BLaER1 treated with 17β-estradiol and CSF1 and Interleukin-3, amounts not matched to agents 10 nM and 100 nM (cell line): Measurements from ENCODE around the gene PATJ.

Source experiments
- H3K27ac ChIP-seq, 11 experiments: shearing (Covaris generic); formaldehyde crosslinking; 2 replicates each; pipeline ENCODE4 v1.8.1; 2022
- H3K27me3 ChIP-seq, 11 experiments: shearing (Covaris generic); formaldehyde crosslinking; 2 replicates each; pipeline ENCODE4 v1.8.1; 2022
- H3K36me3 ChIP-seq, 11 experiments: shearing (Covaris generic); formaldehyde crosslinking; 2 replicates each; pipeline ENCODE4 v1.8.1; 2022
- H3K4me1 ChIP-seq, 10 experiments: shearing (Covaris generic); formaldehyde crosslinking; 2 replicates each; pipeline ENCODE4 v1.8.1; 2022
- H3K4me2 ChIP-seq, 11 experiments: shearing (Covaris generic); formaldehyde crosslinking; 2 replicates each; pipeline ENCODE4 v1.8.1; 2022
- H3K4me3 ChIP-seq, 10 experiments: shearing (Covaris generic); formaldehyde crosslinking; 2 replicates each; pipeline ENCODE4 v1.8.1; 2022
- H3K9ac ChIP-seq, 11 experiments: shearing (Covaris generic); formaldehyde crosslinking; 2 replicates each; pipeline ENCODE4 v1.8.1; 2022
- H3K9me3 ChIP-seq, 11 experiments: shearing (Covaris generic); formaldehyde crosslinking; replicated peaks in 1 of 11; 2 replicates each; pipeline ENCODE4 v1.8.1; 2022
- H4K20me1 ChIP-seq, 11 experiments: shearing (Covaris generic); formaldehyde crosslinking; 2 replicates each; pipeline ENCODE4 v1.8.1; 2022
- Cebpa-rat ChIP-seq, 11 experiments: shearing (Covaris generic); IDR thresholded peaks; 2 replicates each; pipeline ENCODE4 v1.8.1; 2022

Gene PATJ

GRCh38 chr1:62117018-62117750 is 374.9 kb downstream of the PATJ start:
- H3K9me3 ChIP-seq, result no peaks in the 10 kb centered on the region
- H3K36me3 ChIP-seq, result no peaks in the 10 kb centered on the region
- H3K4me1 ChIP-seq, result peaks cover 0 to 8% (median 0%) of the 10 kb centered on the region in 10 experiments; a peak in 2 of 20 replicates
- no peak overlapping the region for H3K9ac ChIP-seq
- H3K27ac ChIP-seq, result no peak overlapping the region
- H3K4me2 ChIP-seq, result no peak overlapping the region
- H4K20me1 ChIP-seq, result no peaks in the 10 kb centered on the region
- TF ChIP-seq Cebpa-rat (IDR thresholded peaks at IDR 0.05), result no peak
- H3K4me3 ChIP-seq, result no peak overlapping the region
- no peaks in the 10 kb centered on the region for H3K27me3 ChIP-seq

- Histone ChIP-seq H3K4me3 (no peak overlapping the region), H3K4me2 (no peak overlapping the region), H3K36me3 (no peaks in the 10 kb centered on the region), H4K20me1 (no peaks in the 10 kb centered on the region), H3K9ac (no peak overlapping the region), H3K27me3 (no peaks in the 10 kb centered on the region), H3K9me3 (no peaks in the 10 kb centered on the region), H3K27ac (no peak overlapping the region), H3K4me1 (no peaks in the 10 kb centered on the region)
- no peak for TF ChIP-seq Cebpa-rat (IDR thresholded peaks at IDR 0.05)
Measured at GRCh38 chr1:62126579-62127290, 384.5 kb downstream of the PATJ start.

GRCh38 chr1:62128745-62129144 is 386.5 kb downstream of the PATJ start:
- no peak for TF ChIP-seq Cebpa-rat (IDR thresholded peaks at IDR 0.05)

GRCh38 chr1:62131093-62131725 is 388.9 kb downstream of the PATJ start:
- Histone ChIP-seq H4K20me1 (no peaks in the 10 kb centered on the region), H3K4me2 (no peak overlapping the region), H3K9ac (no peak overlapping the region), H3K27me3 (no peaks in the 10 kb centered on the region), H3K9me3 (no peaks in the 10 kb centered on the region), H3K4me1 (no peaks in the 10 kb centered on the region), H3K36me3 (no peaks in the 10 kb centered on the region), H3K27ac (no peak overlapping the region), H3K4me3 (no peak overlapping the region)
- TF ChIP-seq Cebpa-rat (IDR thresholded peaks at IDR 0.05), result no peak

More at GRCh38 chr1:62128745-62129144, 386.5 kb downstream of the PATJ start:
- Histone ChIP-seq H3K4me1 (no peaks in the 10 kb centered on the region), H3K9me3 (no peaks in the 10 kb centered on the region), H3K27me3 (no peaks in the 10 kb centered on the region), H3K27ac (no peak overlapping the region), H3K4me2 (no peak overlapping the region), H3K4me3 (no peak overlapping the region), H3K9ac (no peak overlapping the region), H4K20me1 (no peaks in the 10 kb centered on the region), H3K36me3 (no peaks in the 10 kb centered on the region)

- Histone ChIP-seq H3K9ac (no peak overlapping the region), H3K27ac (no peak overlapping the region), H3K27me3 (no peaks in the 10 kb centered on the region), H4K20me1 (no peaks in the 10 kb centered on the region), H3K4me2 (no peak overlapping the region), H3K4me3 (no peak overlapping the region), H3K9me3 (no peaks in the 10 kb centered on the region), H3K36me3 (no peaks in the 10 kb centered on the region), H3K4me1 (peaks cover 0 to 4% (median 0%) of the 10 kb centered on the region in 10 experiments; a peak in 1 of 20 replicates)
- TF ChIP-seq Cebpa-rat (IDR thresholded peaks at IDR 0.05), result no peak
Measured at GRCh38 chr1:62138029-62138428, 395.7 kb downstream of the PATJ start.

- Histone ChIP-seq H3K4me1 (peaks cover 0 to 5% (median 0%) of the 10 kb centered on the region in 10 experiments; a peak in 2 of 20 replicates), H3K4me3 (no peak overlapping the region), H3K27me3 (no peaks in the 10 kb centered on the region), H3K36me3 (no peaks in the 10 kb centered on the region), H3K27ac (no peak overlapping the region), H4K20me1 (no peaks in the 10 kb centered on the region), H3K9me3 (no peaks in the 10 kb centered on the region), H3K4me2 (no peak overlapping the region), H3K9ac (no peak overlapping the region)
- TF ChIP-seq Cebpa-rat (IDR thresholded peaks at IDR 0.05), result no peak
Measured at GRCh38 chr1:62139410-62139809, 397.1 kb downstream of the PATJ start.

- no peak overlapping the region for H3K9ac ChIP-seq
- H3K4me1 ChIP-seq, result peaks cover 0 to 5% (median 0%) of the 10 kb centered on the region in 10 experiments; a peak in 2 of 20 replicates
- no peaks in the 10 kb centered on the region for H3K36me3 ChIP-seq
- no peaks in the 10 kb centered on the region for H4K20me1 ChIP-seq
- no peaks in the 10 kb centered on the region for H3K27me3 ChIP-seq
- H3K9me3 ChIP-seq, result no peaks in the 10 kb centered on the region
- TF ChIP-seq Cebpa-rat (IDR thresholded peaks at IDR 0.05), result no peak
- H3K4me2 ChIP-seq, result no peak overlapping the region
- H3K4me3 ChIP-seq, result no peak overlapping the region
- no peak overlapping the region for H3K27ac ChIP-seq
Measured at GRCh38 chr1:62140666-62141065, 398.4 kb downstream of the PATJ start.

GRCh38 chr1:62142496-62142895 is 400.2 kb downstream of the PATJ start:
- H4K20me1 ChIP-seq, result no peaks in the 10 kb centered on the region
- H3K27ac ChIP-seq, result no peak overlapping the region
- no peaks in the 10 kb centered on the region for H3K27me3 ChIP-seq
- H3K4me1 ChIP-seq, result peaks cover 0 to 5% (median 0%) of the 10 kb centered on the region in 10 experiments; a peak in 2 of 20 replicates
- H3K4me3 ChIP-seq, result no peak overlapping the region
- no peaks in the 10 kb centered on the region for H3K36me3 ChIP-seq
- H3K9me3 ChIP-seq, result no peaks in the 10 kb centered on the region
- no peak for TF ChIP-seq Cebpa-rat (IDR thresholded peaks at IDR 0.05)
- H3K4me2 ChIP-seq, result no peak overlapping the region
- H3K9ac ChIP-seq, result no peak overlapping the region

GRCh38 chr1:62144238-62144831 is 402.1 kb downstream of the PATJ start:
- Histone ChIP-seq H3K4me1 (peaks cover 0 to 9% (median 2%) of the 10 kb centered on the region in 10 experiments; a peak in 4 of 20 replicates), H3K9ac (no peak overlapping the region), H3K27me3 (no peaks in the 10 kb centered on the region), H3K36me3 (no peaks in the 10 kb centered on the region), H3K4me3 (no peak overlapping the region), H3K9me3 (no peaks in the 10 kb centered on the region), H3K27ac (no peak overlapping the region), H4K20me1 (no peaks in the 10 kb centered on the region), H3K4me2 (peak overlapping the region in 1 of 11 experiments; percentile 27; a peak in 1 of 22 replicates)
- no peak for TF ChIP-seq Cebpa-rat (IDR thresholded peaks at IDR 0.05)
